Naive thymus-derived CD8-positive, alpha-beta T cell (primary cell): ENCODE results near the gene SIGMAR1. TPM values are rescaled to one million over a fixed set of nuclear protein-coding genes. Genes with fewer than 3 reads are reported as not detected.

ENCODE experiments used
- ATAC-seq, 2 donors: fragments of 150-1000 bp; cut with Tn5 transposase in 1 of 2; sonication (Bioruptor Pico), chemical (Tn5 transposase) in 1 of 2; 1 replicate in 1 of 2; 2 replicates in 1 of 2; pipeline ENCODE4 v1.10.0; 2021; ENCODE audit warnings: mild to moderate bottlenecking in 2 of 2, moderate library complexity in 2 of 2
- POLR2A ChIA-PET: fragments of 350-600 bp; sonication (Branson Sonifier 250); formaldehyde crosslinking; loops from one replicate; lab custom pipeline; 2021; ENCODE audit warnings: antibody characterized with exemption; lab: Charles Lee
- DNase-seq, 10 donors: peaks; one replicate each; pipeline versions ENCODE4 v3.0.0 to v3.0.0-alpha.2; 2020 to 2022
- H3K27ac Mint-ChIP-seq, 10 donors: one replicate each; pipeline ENCODE4 v1.8.0; 2020 to 2022; ENCODE audit warnings: mild to moderate bottlenecking in 10 of 10, mixed read lengths in 10 of 10, moderate library complexity in 4 of 10, inconsistent platforms in 1 of 10
- H3K27me3 Mint-ChIP-seq, 5 donors: one replicate each; pipeline ENCODE4 v1.8.0; 2021 to 2022; ENCODE audit warnings: mixed read lengths in 5 of 5
- H3K36me3 Mint-ChIP-seq, 3 donors: one replicate each; pipeline ENCODE4 v1.8.0; 2020 to 2022; ENCODE audit warnings: mixed read lengths in 3 of 3, mild to moderate bottlenecking in 2 of 3, inconsistent platforms in 1 of 3
- H3K4me1 Mint-ChIP-seq, 4 donors: one replicate each; pipeline ENCODE4 v1.8.0; 2021 to 2022; ENCODE audit warnings: mixed read lengths in 4 of 4
- H3K4me3 Mint-ChIP-seq, 10 donors: one replicate each; pipeline ENCODE4 v1.8.0; 2020 to 2022; ENCODE audit warnings: mild to moderate bottlenecking in 10 of 10, mixed read lengths in 10 of 10, moderate library complexity in 6 of 10, inconsistent platforms in 1 of 10
- H3K9me3 Mint-ChIP-seq, 9 donors: one replicate each; pipeline ENCODE4 v1.8.0; 2020 to 2022; ENCODE audit warnings: mixed read lengths in 9 of 9, mild to moderate bottlenecking in 3 of 9, inconsistent platforms in 1 of 9, moderate library complexity in 1 of 9
- polyA plus RNA-seq, 3 donors: library from polyadenylated mRNA; unstranded; fragments of 300-500 nt; fragmentation: Illumina TruSeq; gene quantifications; one replicate each; pipeline ENCODE4 v1.2.3, GENCODE V29; 2021
- total RNA-seq, 8 experiments: library from RNA in 2 of 8; stranded (reverse) in 2 of 8; gene quantifications; one replicate each; pipeline ENCODE4 v1.2.3 and lab custom pipeline; 2021 to 2026

The SIGMAR1 gene
- total and polyA plus RNA-seq, 5 experiments from 2014 or later: 37.7 to 78.4 (median 67.9) TPM

DNA sequence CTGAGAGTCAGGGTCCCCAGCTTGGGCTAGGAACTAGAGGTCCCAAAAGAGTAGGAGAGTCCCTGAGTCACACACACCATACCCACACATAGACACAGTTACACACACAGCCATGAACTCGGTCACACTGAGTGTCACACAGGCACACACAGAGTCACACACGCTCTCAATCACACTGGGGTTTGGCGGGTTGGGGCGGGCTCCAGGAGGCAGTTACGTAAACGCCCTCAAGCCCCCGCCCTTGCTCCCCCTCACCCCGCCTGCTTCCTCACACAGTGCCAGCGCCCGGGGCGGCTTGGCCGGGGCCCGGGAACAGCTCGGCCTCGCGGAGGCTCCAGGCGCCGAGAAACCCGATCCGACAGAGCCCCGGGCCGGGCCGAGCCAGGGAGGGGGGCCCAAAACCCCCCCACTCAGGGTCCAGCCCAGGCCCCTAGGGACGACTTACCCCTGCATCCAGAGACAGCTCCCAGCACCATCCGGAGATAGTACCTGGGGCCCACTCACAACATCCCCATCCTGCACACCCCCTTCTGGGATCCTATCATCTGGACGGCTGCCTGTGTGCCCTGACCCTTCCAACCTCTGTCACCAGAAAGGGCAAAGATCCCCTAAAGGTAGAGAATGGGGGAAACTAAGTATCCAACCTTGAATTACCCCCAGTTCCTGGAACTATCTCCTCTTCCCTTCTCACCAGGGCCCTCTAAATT lies 44.5 kb downstream of the SIGMAR1 start:
- Mint-ChIP-seq H3K4me3 (peak overlapping the region in 9 of 10 donors; percentile 24 to 89 (median 76)), H3K9me3 (no peaks in the 10 kb centered on the region), H3K4me1 (peaks cover 23 to 44% (median 30%) of the 10 kb centered on the region in 4 donors), H3K27ac (peak overlapping the region in 1 of 10 donors; percentile 51), H3K27me3 (peaks cover 34 to 75% (median 58%) of the 10 kb centered on the region in 5 donors), H3K36me3 (peaks cover 0 to 5% (median 4%) of the 10 kb centered on the region in 3 donors)
- DNase-seq (no peak), ATAC-seq (peak; percentile 28 to 48)
- POLR2A ChIA-PET: no interaction called here

DNA sequence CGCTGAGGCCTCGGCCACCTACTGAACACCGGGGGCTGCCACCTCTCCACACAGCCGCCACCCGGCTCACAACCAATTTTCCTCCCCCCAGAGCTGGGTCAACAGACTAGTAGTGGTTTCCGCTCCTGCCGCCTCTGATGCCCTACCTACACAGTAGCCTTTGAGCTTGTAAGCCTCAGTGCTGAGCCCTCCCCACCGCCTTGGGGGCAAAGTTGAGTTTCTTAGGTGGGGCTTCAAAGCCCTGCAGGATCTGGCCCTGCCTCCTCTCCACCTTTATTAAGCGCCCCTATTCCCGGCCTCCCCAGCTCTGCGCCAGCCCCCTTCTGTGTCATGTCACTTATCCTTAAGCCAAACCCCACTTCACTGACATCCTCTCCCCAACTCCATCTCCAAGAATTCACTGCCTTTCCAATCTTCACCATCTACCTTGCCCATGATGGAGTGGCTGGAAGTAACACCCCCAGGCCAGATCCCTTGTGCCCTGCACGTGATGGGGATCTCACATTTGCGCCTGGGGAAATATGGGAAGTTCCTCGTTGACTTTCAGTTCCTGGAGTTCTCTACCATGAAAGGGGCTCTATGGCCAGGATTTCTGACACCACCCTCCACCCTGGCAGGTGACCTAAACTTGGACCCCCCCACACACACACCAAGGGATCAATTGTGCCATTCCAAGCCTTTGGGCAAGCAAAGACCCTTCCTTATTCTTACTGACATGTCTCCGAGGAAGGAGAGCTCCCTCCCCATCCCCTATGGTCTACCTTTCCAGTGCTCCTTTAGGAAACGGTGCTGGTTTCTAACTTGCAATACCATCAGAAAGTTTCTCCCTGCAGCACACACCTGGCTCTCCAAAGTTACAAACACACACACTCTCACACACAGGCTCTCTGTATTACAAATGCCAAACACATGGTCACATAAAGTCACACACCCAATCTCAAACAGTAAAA lies 45.4 kb downstream of the SIGMAR1 start:
- H3K4me3 Mint-ChIP-seq: peak overlapping the region; percentile 61 to 89 (median 74)
- POLR2A ChIA-PET: interaction anchor here (1.2 kb wide), 1 partner anchor 13 kb away, joined by 3 read pairs; no protein-coding TSS in a partner anchor
- DNase-seq: no peak
- H3K27ac Mint-ChIP-seq: peak overlapping the region in 2 of 10 donors; percentile 51 to 56
- ATAC-seq: peak; percentile 11 to 21
- peaks cover 23 to 44% (median 31%) of the 10 kb centered on the region in 4 donors for H3K4me1 Mint-ChIP-seq
- peaks cover 0 to 5% (median 4%) of the 10 kb centered on the region in 3 donors for H3K36me3 Mint-ChIP-seq
- no peaks in the 10 kb centered on the region for H3K9me3 Mint-ChIP-seq
- peaks cover 38 to 75% (median 61%) of the 10 kb centered on the region in 5 donors for H3K27me3 Mint-ChIP-seq

DNA sequence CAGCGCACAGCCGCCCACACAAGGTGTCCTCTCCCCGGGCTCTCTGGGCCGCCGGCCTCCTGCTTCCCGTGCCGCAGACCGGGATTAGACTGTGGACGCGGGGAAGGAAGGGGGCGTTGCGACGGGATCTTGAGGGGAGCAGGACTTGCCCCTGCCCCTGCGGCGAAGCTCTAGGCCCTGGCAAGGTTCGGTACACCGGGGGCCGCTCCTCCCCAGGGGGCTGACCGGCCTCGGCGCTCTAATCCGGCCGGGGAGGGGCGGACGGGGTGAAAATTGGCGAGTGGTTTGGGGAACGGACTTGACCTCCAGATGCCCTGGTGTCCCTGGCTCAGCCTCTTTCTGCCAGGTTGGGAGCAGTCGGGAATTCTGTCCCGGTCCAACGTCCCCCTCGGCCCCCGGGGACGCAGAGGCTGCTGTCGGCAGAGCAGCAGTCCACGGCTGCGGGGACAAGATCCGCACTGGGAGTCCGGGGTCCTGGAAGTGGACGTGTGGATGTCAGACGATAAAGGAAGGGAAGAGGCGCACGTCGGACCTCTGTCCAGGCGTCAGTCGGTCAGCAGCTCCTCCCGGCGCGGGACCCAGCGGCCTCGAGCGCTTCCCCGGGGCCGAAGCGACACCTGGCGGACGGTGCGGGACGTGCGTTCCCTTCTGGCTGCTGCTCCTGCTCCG lies 46.2 kb downstream of the SIGMAR1 start:
- Mint-ChIP-seq H3K4me1 (peaks cover 23 to 44% (median 31%) of the 10 kb centered on the region in 4 donors), H3K27me3 (peaks cover 43 to 76% (median 64%) of the 10 kb centered on the region in 5 donors), H3K4me3 (peak overlapping the region; percentile 61 to 89 (median 74)), H3K9me3 (no peaks in the 10 kb centered on the region), H3K27ac (peak overlapping the region in 1 of 10 donors; percentile 51), H3K36me3 (peaks cover 0 to 5% (median 4%) of the 10 kb centered on the region in 3 donors)
- DNase-seq (peak; percentile 45 to 83 (median 74)), ATAC-seq (peak; percentile 76 to 87)
- POLR2A ChIA-PET: interaction anchor here (1.2 kb wide), 1 partner anchor 12 kb away, joined by 3 read pairs; no protein-coding TSS in a partner anchor

DNA sequence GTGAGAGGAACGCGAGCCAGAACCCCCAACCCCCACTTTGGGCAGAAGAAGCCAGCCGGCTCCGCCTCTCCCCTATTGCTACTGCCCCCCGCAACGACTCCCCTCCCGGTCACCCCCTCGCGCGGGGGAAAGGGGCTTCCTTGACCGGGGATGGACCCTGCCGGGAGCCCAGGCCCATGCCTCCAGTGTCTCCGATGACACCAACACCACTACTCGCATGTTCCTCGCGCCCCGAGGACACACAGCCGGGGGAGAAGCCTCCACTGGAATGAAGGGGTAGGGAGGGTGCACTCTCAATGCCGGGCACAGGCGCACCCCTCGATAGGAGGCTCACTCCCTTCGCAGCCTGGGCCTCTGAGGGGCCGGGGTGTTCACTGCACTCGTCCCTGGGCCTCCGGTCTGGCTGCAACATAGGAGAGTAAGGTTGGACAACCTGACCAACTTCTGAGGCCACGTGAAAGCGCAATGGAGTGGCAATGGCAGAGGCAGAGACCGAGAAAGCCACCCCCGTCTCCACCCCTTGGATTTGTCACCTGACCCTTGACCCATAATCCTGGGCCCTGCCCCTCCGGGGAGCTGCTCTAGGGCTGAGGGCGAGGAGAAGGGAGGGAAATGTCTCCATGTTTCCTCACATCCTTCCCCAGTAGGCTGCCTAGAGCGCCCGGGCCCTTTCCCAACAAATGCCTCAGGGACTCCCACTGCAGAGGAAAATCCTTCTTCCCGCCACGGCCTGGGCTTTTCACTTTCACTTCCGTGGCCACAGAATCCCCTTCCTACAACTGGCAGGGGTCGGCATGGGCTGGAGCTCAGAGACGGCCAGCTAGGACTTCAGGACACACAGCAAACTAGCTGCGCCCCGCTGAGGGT lies 47.0 kb downstream of the SIGMAR1 start:
- peak; percentile 11 to 27 for ATAC-seq
- peak overlapping the region; percentile 61 to 89 (median 74) for H3K4me3 Mint-ChIP-seq
- no peaks in the 10 kb centered on the region for H3K9me3 Mint-ChIP-seq
- POLR2A ChIA-PET: interaction anchor here (1.2 kb wide), 1 partner anchor 11 kb away, joined by 3 read pairs; no protein-coding TSS in a partner anchor
- no peak overlapping the region for H3K27ac Mint-ChIP-seq
- DNase-seq: peak in 1 of 10 donors; percentile 18
- peaks cover 0 to 5% (median 5%) of the 10 kb centered on the region in 3 donors for H3K36me3 Mint-ChIP-seq
- peaks cover 25 to 44% (median 31%) of the 10 kb centered on the region in 4 donors for H3K4me1 Mint-ChIP-seq
- H3K27me3 Mint-ChIP-seq: peaks cover 45 to 79% (median 68%) of the 10 kb centered on the region in 5 donors

DNA sequence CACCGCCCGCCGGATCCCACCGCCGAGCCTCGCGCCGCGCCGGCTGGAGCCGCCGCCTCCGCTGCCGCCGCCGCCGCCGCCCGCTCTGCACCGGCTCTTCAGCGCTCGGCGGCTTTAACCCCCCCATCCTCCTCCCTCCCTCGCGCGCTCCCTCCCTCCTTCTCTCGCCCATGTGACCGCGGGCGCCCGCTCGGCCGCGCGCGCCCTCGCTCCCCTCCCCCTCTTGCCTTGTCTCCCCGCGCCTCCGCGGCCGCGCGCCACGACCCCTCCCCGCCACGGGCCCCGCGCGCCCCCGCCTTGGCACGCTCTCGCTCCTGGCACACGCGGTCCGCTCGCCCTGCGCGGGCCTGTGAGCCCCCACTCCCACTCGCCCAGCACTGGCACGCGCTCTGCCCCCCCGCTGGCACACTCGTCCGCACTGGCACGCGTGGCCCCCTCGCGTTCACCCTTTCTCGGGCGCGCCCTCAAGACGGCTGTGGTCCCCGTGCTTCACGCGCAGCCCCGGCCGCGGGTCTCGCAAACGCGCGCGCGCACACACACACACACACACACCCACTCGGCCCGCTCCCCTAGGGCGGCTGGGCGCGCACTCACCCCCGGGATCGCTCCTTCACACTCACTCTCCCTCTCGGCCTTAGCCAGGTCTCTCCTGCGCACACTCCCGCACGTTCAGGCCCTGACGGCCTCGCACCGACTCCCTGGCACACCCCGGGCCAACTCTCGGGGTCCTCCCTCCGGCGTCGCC lies 47.8 kb downstream of the SIGMAR1 start, which contains the start of gene CNTFR:
CNTFR (minus strand) TSS at position 89 of the 745 bp plus-strand sequence. CDS start 20,743 bp downstream, outside the sequence.
- H3K9me3 Mint-ChIP-seq: no peaks in the 10 kb centered on the region
- H3K27ac Mint-ChIP-seq: peak within 1 kb of the TSS in 2 of 10 donors; percentile 21 to 30
- peak within 1 kb of the TSS; percentile 73 to 89 (median 82) for H3K4me3 Mint-ChIP-seq
- ATAC-seq (peak; percentile 19 to 24), DNase-seq (no peak)
- peaks cover 25 to 44% (median 31%) of the 10 kb centered on the region in 4 donors for H3K4me1 Mint-ChIP-seq
- H3K36me3 Mint-ChIP-seq: peaks cover 0 to 5% (median 2%) of the 10 kb centered on the region in 3 donors
- peaks cover 46 to 84% (median 68%) of the 10 kb centered on the region in 5 donors for H3K27me3 Mint-ChIP-seq
- POLR2A ChIA-PET: no interaction called here

DNA sequence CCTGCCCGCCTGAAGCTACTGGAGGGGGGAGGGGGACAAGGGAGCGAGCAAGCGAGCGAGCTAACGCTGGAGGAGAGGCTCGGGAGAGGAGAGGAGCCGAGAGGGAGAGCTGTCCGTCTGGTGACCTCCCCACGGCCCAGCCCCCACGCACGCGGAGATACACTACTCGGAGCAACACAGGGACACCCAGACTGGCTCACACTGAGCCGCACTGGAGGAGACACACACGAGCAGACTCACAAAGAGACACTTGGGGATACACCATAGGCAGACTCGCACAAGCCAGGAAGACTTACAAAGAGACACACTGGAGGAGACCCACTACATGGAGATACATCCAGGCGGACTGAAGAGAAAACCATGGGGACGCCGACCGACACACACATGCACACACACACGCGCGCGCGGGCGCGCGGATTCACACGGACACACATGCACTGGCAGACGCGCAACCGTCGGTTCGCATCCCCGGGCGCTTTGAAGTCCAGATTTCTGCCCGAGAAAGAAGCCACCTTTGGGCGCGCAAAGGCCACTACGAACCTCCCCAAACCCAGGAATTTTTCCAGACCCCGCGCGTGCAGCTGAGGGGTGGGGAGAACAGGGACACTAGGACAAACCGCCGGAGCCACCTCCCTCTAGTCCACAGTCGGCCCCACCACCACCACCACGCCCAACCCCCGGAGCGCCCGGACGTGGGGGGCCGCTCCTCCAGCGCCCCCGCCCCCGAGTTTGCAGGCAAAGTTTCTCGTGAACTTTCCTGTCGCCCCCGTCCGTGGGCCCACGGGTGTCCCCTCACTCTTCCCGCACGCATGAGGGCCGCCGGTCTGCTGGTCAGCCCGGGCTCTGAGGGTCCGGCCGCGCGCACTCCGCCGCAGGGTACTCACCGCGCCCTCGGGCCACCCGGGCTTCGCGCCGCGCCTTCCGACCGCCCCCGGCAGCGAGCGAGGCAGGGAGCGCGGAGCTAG lies 48.6 kb downstream of the SIGMAR1 start:
- peak overlapping the region; percentile 44 to 85 (median 79) for H3K4me3 Mint-ChIP-seq
- peaks cover 25 to 44% (median 31%) of the 10 kb centered on the region in 4 donors for H3K4me1 Mint-ChIP-seq
- H3K27me3 Mint-ChIP-seq: peaks cover 47 to 92% (median 71%) of the 10 kb centered on the region in 5 donors
- peaks cover 0 to 5% (median 0%) of the 10 kb centered on the region in 3 donors for H3K36me3 Mint-ChIP-seq
- no peaks in the 10 kb centered on the region for H3K9me3 Mint-ChIP-seq
- no peak for ATAC-seq
- DNase-seq: no peak
- POLR2A ChIA-PET: no interaction called here
- H3K27ac Mint-ChIP-seq: peak overlapping the region in 1 of 10 donors; percentile 30

DNA sequence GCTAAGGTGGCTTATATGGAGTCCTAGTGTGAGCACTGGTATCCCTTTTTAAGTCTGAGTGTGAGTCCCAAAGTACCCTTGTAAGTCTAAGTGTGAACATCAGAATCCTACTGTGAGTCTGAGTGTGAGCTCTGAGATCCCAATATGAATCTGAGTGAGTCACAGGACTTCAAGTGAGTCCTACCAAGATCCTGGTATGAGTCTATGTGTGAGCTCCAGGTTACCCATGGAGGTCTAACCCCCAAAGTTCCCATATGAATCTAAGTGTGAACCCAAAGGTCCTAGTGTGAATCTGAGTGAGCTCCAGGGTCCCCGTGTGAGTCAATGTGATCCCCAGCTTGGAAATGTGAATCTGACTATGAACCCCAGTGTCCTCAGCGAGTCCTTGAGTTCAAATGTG lies 50.3 kb downstream of the SIGMAR1 start:
- H3K4me1 Mint-ChIP-seq: peaks cover 18 to 32% (median 26%) of the 10 kb centered on the region in 4 donors
- peaks cover 0 to 5% (median 0%) of the 10 kb centered on the region in 3 donors for H3K36me3 Mint-ChIP-seq
- H3K4me3 Mint-ChIP-seq: peak overlapping the region in 4 of 10 donors; percentile 3 to 79 (median 36)
- ATAC-seq (no peak), DNase-seq (no peak)
- POLR2A ChIA-PET: no interaction called here
- no peaks in the 10 kb centered on the region for H3K9me3 Mint-ChIP-seq
- H3K27ac Mint-ChIP-seq: no peak overlapping the region
- peaks cover 38 to 92% (median 70%) of the 10 kb centered on the region in 5 donors for H3K27me3 Mint-ChIP-seq

DNA sequence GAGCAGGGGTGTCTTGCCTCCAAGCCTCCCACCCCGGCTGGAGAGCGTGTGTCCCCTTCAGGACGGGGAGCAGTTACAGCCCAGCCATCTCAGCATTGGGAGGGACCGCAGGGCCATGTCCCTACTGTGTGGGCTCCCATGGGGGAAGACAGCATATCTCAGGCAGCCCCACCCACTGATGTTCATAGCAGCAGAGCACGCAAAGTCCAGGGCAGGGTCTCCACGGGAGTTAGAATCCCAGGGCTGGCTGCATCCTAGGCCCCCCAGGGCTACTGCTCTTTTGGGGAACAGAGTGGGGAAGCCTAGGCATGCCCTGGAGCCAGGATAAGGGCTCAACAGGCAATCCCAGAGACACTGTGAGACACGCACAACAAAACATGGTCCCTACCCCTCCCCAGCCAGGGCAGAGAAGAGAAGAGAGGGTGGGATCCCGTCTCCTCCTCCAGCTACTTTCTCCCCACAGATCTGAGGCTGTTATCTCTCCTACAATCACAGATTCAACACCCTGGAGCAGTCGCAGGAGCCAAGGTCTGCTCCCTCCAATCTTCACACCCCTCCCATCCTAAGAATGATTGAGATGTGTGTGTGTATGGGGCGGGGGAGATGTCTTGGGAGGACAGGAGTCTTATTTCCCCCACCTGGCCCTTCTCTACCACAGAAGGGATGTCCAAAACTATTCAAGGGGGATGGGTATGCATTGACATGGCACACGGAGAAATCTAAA lies 51.5 kb downstream of the SIGMAR1 start:
- H3K27me3 Mint-ChIP-seq: peaks cover 40 to 91% (median 69%) of the 10 kb centered on the region in 5 donors
- ATAC-seq (no peak), DNase-seq (no peak)
- H3K9me3 Mint-ChIP-seq: no peaks in the 10 kb centered on the region
- H3K36me3 Mint-ChIP-seq: peaks cover 0 to 5% (median 0%) of the 10 kb centered on the region in 3 donors
- H3K4me1 Mint-ChIP-seq: peaks cover 14 to 24% (median 21%) of the 10 kb centered on the region in 4 donors
- H3K4me3 Mint-ChIP-seq: no peak overlapping the region
- peak overlapping the region in 1 of 10 donors; percentile 30 for H3K27ac Mint-ChIP-seq
- POLR2A ChIA-PET: no interaction called here

DNA sequence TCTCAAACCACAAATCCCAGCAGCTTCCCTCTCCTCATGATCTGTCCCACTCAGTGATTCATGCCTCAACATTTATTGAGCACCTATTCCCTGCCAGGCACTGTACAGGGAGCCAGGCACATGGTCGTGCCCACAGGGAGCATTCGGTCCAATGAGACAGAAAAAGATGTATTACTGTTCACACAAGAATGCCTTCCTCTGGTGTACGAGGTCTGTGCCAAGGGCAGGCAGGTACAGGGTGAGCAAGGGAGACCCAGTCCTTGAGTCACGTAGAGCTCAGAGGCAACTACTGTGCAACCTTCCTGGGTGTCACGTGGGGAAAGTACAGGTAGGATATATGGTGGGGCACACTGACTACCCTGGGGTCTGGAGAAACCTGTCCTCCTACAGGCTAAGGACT lies 52.6 kb downstream of the SIGMAR1 start:
- Mint-ChIP-seq H3K27me3 (peaks cover 48 to 93% (median 73%) of the 10 kb centered on the region in 5 donors), H3K36me3 (peaks cover 0 to 3% (median 0%) of the 10 kb centered on the region in 3 donors), H3K9me3 (no peaks in the 10 kb centered on the region), H3K27ac (no peak overlapping the region), H3K4me1 (peaks cover 9 to 13% (median 12%) of the 10 kb centered on the region in 4 donors), H3K4me3 (no peak overlapping the region)
- DNase-seq (no peak), ATAC-seq (no peak)
- POLR2A ChIA-PET: no interaction called here
